A549 (cell line): ENCODE data around the gene TMEM120A.

Experiments used
- CBX2 ChIP-seq: fragments of 200-600 bp; sonication (generic); IDR thresholded peaks from 2 replicates; pipeline ENCODE4 v1.6.1; 2016; ENCODE audit warnings: low read depth, mild to moderate bottlenecking, borderline replicate concordance
- CEBPB ChIP-seq, 2 experiments: fragments of >200 bp in 1 of 2; sonication (Bioruptor Twin) in 1 of 2; formaldehyde crosslinking in 1 of 2; IDR thresholded peaks; 2 replicates each; pipeline ENCODE4 v1.6.1; 2012 to 2016
- CTCF ChIP-seq: fragments of >200 bp; sonication (Bioruptor Twin); formaldehyde crosslinking; IDR thresholded peaks from 3 replicates; pipeline ENCODE4 v1.5.1; 2016
- HOXB13 ChIP-seq: fragments of 250-450 bp; sonication (Bioruptor Pico); IDR thresholded peaks from 2 replicates; pipeline ENCODE4 v1.5.0; 2020; ENCODE audit warnings: low read depth, mild to moderate bottlenecking, moderate library complexity
- JUN ChIP-seq, 2 experiments: fragments of >200 bp; sonication (Bioruptor Twin); formaldehyde crosslinking; IDR thresholded peaks; 2 replicates in 1 of 2; 3 replicates in 1 of 2; pipeline ENCODE4 v1.6.1; 2016 to 2017
- JUNB ChIP-seq: fragments of >200 bp; sonication (Bioruptor Twin); formaldehyde crosslinking; IDR thresholded peaks from 2 replicates; pipeline ENCODE4 v1.6.1; 2016
- POLR2AphosphoS2 ChIP-seq: conservative IDR thresholded peaks from 2 replicates; pipeline ENCODE4 v1.6.1; 2012; ENCODE audit warnings: low read length, improper control_type of control experiment, inconsistent platforms
- RAD21 ChIP-seq, 2 experiments: fragments of >200 bp in 1 of 2; sonication (Bioruptor Twin) in 1 of 2; formaldehyde crosslinking in 1 of 2; IDR thresholded peaks in 1 of 2; conservative IDR thresholded peaks in 1 of 2; 2 replicates in 1 of 2; 3 replicates in 1 of 2; pipeline ENCODE4 v1.6.1; 2012 to 2018; ENCODE audit warnings: inconsistent platforms in 1 of 2
- USF2 ChIP-seq: fragments of 450-650 bp; IDR thresholded peaks from 2 replicates; pipeline ENCODE4 v1.6.1; 2014; ENCODE audit warnings: antibody characterized with exemption

- TF ChIP-seq CTCF = no peak
- TF ChIP-seq JUNB = no peak
- no peak for TF ChIP-seq POLR2AphosphoS2
- TF ChIP-seq HOXB13 (CRISPR knock-in tag) = no peak
- no peak for TF ChIP-seq RAD21 (conservative IDR thresholded peaks at IDR 0.05 in 1 of 2, IDR thresholded peaks at IDR 0.05 in 1 of 2)
- no peak for TF ChIP-seq JUN (IDR thresholded peaks at IDR 0.05)
- TF ChIP-seq USF2 = no peak
- TF ChIP-seq CEBPB (IDR thresholded peaks at IDR 0.05) = no peak
- TF ChIP-seq CBX2 = no peak
Measured at GRCh38 chr7:75953931-75954330, 40.5 kb downstream of the TMEM120A start.
